ENCODE data around the gene NSFL1C. TPM values are rescaled to one million over a fixed set of nuclear protein-coding genes. Genes with fewer than 3 reads are reported as not detected.

NSFL1C gene
- polyA plus RNA-seq, 2 of the 4 experiments (the other 2 are of a cell fraction): 56.6 to 136 TPM

DNA sequence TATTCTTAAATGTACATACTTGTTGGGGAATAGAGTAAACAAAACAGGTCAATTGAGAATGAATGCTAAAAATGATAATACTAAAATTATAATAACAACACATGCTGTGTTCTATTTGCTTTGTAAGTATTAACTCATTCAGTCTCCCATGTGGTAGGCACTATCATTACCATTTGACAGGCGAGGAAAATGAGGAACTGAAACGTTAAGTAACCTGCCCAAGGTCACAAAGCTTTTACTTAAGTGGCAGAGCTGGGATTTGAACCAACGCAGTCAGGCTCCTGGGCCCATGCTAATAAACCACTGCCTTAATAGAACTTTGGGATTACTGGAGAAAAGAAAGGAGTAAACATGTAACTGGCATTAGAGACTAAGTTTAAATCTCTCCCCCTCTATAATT is 3.8 kb downstream of the NSFL1C start:
- no peaks in the 10 kb centered on the region for H3K9me3 ChIP-seq
- ATAC-seq (no peak), FAIRE-seq (no peak), DNase-seq (ENCODE audit: low read depth in 1 of 2, low spot score in 1 of 2) (no peak)
- H3K27ac ChIP-seq: no peak overlapping the region
- POLR2A ChIA-PET: no interaction called here
- TF ChIP-seq PHF8 (IDR thresholded peaks at IDR 0.05; ENCODE audit: borderline replicate concordance, low read depth) (no peak), CBX2 (IDR thresholded peaks at IDR 0.05; ENCODE audit: borderline replicate concordance, low read depth) (no peak), ZFP36 (IDR thresholded peaks at IDR 0.05; ENCODE audit: borderline replicate concordance, partially characterized antibody) (no peak), CHD2 (IDR thresholded peaks at IDR 0.05; ENCODE audit: low read length, partially characterized antibody) (no peak), ESRRA (IDR thresholded peaks at IDR 0.05; ENCODE audit: borderline replicate concordance, low read length) (no peak), NFE2L2 (conservative IDR thresholded peaks at IDR 0.05; ENCODE audit: low read length) (no peak), FOSL2 (IDR thresholded peaks at IDR 0.05) (no peak), FOSL2 (CRISPR knock-in tag; IDR thresholded peaks at IDR 0.05) (no peak), CEBPB (IDR thresholded peaks at IDR 0.05) (no peak), ZSCAN20 (CRISPR knock-in tag; IDR thresholded peaks at IDR 0.05) (no peak)
- TF ChIP-seq, protein P1, sequence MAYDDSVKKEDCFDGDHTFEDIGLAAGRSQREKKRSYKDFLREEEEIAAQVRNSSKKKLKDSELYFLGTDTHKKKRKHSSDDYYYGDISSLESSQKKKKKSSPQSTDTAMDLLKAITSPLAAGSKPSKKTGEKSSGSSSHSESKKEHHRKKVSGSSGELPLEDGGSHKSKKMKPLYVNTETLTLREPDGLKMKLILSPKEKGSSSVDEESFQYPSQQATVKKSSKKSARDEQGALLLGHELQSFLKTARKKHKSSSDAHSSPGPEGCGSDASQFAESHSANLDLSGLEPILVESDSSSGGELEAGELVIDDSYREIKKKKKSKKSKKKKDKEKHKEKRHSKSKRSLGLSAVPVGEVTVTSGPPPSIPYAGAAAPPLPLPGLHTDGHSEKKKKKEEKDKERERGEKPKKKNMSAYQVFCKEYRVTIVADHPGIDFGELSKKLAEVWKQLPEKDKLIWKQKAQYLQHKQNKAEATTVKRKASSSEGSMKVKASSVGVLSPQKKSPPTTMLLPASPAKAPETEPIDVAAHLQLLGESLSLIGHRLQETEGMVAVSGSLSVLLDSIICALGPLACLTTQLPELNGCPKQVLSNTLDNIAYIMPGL (CRISPR knock-in tag; IDR thresholded peaks at IDR 0.05; ENCODE audit: borderline replicate concordance): no peak
- TF ChIP-seq, protein P2, sequence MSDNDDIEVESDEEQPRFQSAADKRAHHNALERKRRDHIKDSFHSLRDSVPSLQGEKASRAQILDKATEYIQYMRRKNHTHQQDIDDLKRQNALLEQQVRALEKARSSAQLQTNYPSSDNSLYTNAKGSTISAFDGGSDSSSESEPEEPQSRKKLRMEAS (IDR thresholded peaks at IDR 0.05): no peak
- WGBS (ENCODE audit: missing lambda C conversion rate): 81% methylated on average over 3 of the region's 3 CpGs
- H3K4me3 ChIP-seq: no peak overlapping the region
- H3K4me2 ChIP-seq: no peak overlapping the region
- CTCF ChIA-PET: interaction anchor here (1.9 to 7.5 kb wide), 2 partner anchors 25 to 40 kb away, joined by 4 to 54 read pairs; no protein-coding TSS in a partner anchor
- H3K4me1 ChIP-seq: peaks cover 17% of the 10 kb centered on the region

DNA sequence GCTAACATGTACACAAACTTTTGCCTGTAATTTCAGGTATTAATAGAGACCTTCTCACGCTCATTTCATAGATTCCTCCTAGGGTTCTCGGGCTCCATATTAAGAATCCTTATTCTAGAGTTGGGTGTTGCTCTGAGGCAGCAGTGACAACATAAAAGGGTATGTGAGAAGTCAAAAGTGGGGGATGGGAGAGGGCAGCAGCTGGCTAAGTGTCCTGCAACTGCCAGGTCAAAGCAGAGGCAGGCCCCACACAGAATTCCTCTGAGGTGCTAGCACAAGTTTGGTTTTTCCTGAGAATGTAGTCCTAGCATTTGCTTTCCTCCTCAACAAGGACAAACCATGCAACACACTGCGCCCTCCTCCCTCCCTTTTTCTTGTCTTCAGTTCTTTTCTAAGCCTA is 4.6 kb downstream of the NSFL1C start:
- POLR2A ChIA-PET: no interaction called here
- no peaks in the 10 kb centered on the region for H3K9me3 ChIP-seq

DNA sequence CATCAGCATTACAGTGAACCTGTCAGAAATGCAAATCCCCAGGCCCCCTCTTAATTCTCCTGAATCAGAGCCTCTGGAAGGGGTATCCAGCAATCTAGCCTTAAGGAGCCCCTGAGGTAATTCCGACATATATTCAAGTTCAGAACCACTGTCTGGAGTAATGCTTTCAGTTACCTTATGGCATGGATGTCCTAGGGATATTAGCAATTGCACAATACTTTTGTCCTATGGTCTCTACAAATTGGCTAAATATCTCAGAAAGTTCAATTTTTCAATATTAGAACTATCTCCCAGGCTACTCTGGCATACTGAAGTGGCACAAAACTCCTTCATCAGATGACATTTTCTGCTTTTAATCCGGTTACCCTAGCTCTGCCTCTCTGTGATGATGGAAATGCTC is 6.4 kb downstream of the NSFL1C start:
- no peak for FAIRE-seq
- Histone ChIP-seq H3K4me1 (peaks cover 7% of the 10 kb centered on the region; the same call in 2 of the 3 replicates), H3K9me3 (no peaks in the 10 kb centered on the region), H3K4me2 (no peak overlapping the region), H3K4me3 (no peak overlapping the region), H3K27ac (no peak overlapping the region)
- ChIA-PET POLR2A (no interaction called here), CTCF (interaction anchor here (1.0 to 1.9 kb wide), 5 partner anchors 8 to 148 kb away, joined by 3 to 7 read pairs (median 4); no protein-coding TSS in a partner anchor)
- no peak for DNase-seq (ENCODE audit: low read depth in 1 of 2, low spot score in 1 of 2)
- no peak for ATAC-seq
- 86% methylated on average over 2 of the region's 2 CpGs for WGBS (ENCODE audit: missing lambda C conversion rate)
- TF ChIP-seq, protein P3, sequence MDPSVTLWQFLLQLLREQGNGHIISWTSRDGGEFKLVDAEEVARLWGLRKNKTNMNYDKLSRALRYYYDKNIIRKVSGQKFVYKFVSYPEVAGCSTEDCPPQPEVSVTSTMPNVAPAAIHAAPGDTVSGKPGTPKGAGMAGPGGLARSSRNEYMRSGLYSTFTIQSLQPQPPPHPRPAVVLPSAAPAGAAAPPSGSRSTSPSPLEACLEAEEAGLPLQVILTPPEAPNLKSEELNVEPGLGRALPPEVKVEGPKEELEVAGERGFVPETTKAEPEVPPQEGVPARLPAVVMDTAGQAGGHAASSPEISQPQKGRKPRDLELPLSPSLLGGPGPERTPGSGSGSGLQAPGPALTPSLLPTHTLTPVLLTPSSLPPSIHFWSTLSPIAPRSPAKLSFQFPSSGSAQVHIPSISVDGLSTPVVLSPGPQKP (IDR thresholded peaks at IDR 0.05; ENCODE audit: low read depth, low read length): no peak
- TF ChIP-seq RNF2 (IDR thresholded peaks at IDR 0.05; ENCODE audit: borderline replicate concordance, low read depth): no peak
- no peak for TF ChIP-seq JUNB (IDR thresholded peaks at IDR 0.05)
- TF ChIP-seq SMC3 (IDR thresholded peaks at IDR 0.05): no peak
- TF ChIP-seq, protein P4, sequence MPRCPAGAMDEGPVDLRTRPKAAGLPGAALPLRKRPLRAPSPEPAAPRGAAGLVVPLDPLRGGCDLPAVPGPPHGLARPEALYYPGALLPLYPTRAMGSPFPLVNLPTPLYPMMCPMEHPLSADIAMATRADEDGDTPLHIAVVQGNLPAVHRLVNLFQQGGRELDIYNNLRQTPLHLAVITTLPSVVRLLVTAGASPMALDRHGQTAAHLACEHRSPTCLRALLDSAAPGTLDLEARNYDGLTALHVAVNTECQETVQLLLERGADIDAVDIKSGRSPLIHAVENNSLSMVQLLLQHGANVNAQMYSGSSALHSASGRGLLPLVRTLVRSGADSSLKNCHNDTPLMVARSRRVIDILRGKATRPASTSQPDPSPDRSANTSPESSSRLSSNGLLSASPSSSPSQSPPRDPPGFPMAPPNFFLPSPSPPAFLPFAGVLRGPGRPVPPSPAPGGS (IDR thresholded peaks at IDR 0.05): no peak
- no peak for TF ChIP-seq ZSCAN20 (CRISPR knock-in tag; IDR thresholded peaks at IDR 0.05)
- TF ChIP-seq TP53 (CRISPR knock-in tag; IDR thresholded peaks at IDR 0.05): no peak
- no peak for TF ChIP-seq POLR2A (IDR thresholded peaks at IDR 0.05; ENCODE audit: low read length)
- TF ChIP-seq SREBF2 (IDR thresholded peaks at IDR 0.05): no peak
- no peak for TF ChIP-seq HOXB13 (CRISPR knock-in tag; IDR thresholded peaks at IDR 0.05; ENCODE audit: low read depth)
- TF ChIP-seq RFX5 (IDR thresholded peaks at IDR 0.05): no peak
- TF ChIP-seq, protein P2 (IDR thresholded peaks at IDR 0.05): no peak
- no peak for TF ChIP-seq JUN (IDR thresholded peaks at IDR 0.05)

More for the DNA sequence above, 4.6 kb downstream of the NSFL1C start:
- TF ChIP-seq HOXB13 (CRISPR knock-in tag; IDR thresholded peaks at IDR 0.05; ENCODE audit: low read depth): no peak
- no peak for TF ChIP-seq JUNB (IDR thresholded peaks at IDR 0.05)
- TF ChIP-seq GATA3 (IDR thresholded peaks at IDR 0.05; ENCODE audit: borderline replicate concordance): no peak
- TF ChIP-seq MYC (IDR thresholded peaks at IDR 0.05; ENCODE audit: borderline replicate concordance, low read length): no peak
- no peak for TF ChIP-seq KDM1A (IDR thresholded peaks at IDR 0.05; ENCODE audit: low read depth)
- TF ChIP-seq RAD21 (conservative IDR thresholded peaks at IDR 0.05 in 1 of 2, IDR thresholded peaks at IDR 0.05 in 1 of 2): no peak
- TF ChIP-seq, protein P5, sequence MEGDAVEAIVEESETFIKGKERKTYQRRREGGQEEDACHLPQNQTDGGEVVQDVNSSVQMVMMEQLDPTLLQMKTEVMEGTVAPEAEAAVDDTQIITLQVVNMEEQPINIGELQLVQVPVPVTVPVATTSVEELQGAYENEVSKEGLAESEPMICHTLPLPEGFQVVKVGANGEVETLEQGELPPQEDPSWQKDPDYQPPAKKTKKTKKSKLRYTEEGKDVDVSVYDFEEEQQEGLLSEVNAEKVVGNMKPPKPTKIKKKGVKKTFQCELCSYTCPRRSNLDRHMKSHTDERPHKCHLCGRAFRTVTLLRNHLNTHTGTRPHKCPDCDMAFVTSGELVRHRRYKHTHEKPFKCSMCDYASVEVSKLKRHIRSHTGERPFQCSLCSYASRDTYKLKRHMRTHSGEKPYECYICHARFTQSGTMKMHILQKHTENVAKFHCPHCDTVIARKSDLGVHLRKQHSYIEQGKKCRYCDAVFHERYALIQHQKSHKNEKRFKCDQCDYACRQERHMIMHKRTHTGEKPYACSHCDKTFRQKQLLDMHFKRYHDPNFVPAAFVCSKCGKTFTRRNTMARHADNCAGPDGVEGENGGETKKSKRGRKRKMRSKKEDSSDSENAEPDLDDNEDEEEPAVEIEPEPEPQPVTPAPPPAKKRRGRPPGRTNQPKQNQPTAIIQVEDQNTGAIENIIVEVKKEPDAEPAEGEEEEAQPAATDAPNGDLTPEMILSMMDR (IDR thresholded peaks at IDR 0.05): no peak
- TF ChIP-seq KDM5A (IDR thresholded peaks at IDR 0.05): no peak
- TF ChIP-seq JUN (IDR thresholded peaks at IDR 0.05): no peak
- TF ChIP-seq, protein P6, sequence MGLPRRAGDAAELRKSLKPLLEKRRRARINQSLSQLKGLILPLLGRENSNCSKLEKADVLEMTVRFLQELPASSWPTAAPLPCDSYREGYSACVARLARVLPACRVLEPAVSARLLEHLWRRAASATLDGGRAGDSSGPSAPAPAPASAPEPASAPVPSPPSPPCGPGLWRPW (IDR thresholded peaks at IDR 0.05): no peak
- CTCF ChIA-PET: interaction anchor here (0.6 to 1.9 kb wide), 7 partner anchors 11 to 150 kb away, joined by 3 to 9 read pairs (median 4); no protein-coding TSS in a partner anchor
- WGBS (ENCODE audit: missing lambda C conversion rate): 88% methylated on average over 3 of the region's 3 CpGs
- ATAC-seq (no peak), DNase-seq (ENCODE audit: low read depth in 1 of 2, low spot score in 1 of 2) (no peak), FAIRE-seq (no peak)
- Histone ChIP-seq H3K27ac (no peak overlapping the region), H3K4me3 (no peak overlapping the region), H3K4me2 (no peak overlapping the region), H3K4me1 (peaks cover 13% of the 10 kb centered on the region)

All from A549 (cell line).